ENCODE data around the gene UQCC3.
"Not testable (repeated sequence)": the region's sequence is repeated elsewhere in the genome, so short reads cannot be mapped to it uniquely, and the experiment has no call there.

- TF ChIP-seq CTCF (IDR thresholded peaks at IDR 0.05); NRF1 (IDR thresholded peaks at IDR 0.05; ENCODE audit: low read depth, low read length); MAX (IDR thresholded peaks at IDR 0.05; ENCODE audit: low read depth); SMC3 (IDR thresholded peaks at IDR 0.05; ENCODE audit: low read depth, low read length); USF2 (IDR thresholded peaks at IDR 0.05; ENCODE audit: borderline replicate concordance, low read depth, low read length): not testable (repeated sequence)
These were observed 21.2 kb upstream of the UQCC3 start for GRCh38 chr11:62650283-62650682.

All from SK-N-SH (cell line).